AG20443 (cell line): Measurements from ENCODE around the gene NLRP3.
A peak's percentile ranks its signal among the peaks of the same experiment; 100 is the strongest.
"Not testable (repeated sequence)": the region's sequence is repeated elsewhere in the genome, so short reads cannot be mapped to it uniquely, and the experiment has no call there.

Source experiments
- DNase-seq: peaks from one replicate; pipeline ENCODE4 v3.0.0; 2012; ENCODE audit warnings: low spot score, mixed read lengths

The NLRP3 gene

DNA sequence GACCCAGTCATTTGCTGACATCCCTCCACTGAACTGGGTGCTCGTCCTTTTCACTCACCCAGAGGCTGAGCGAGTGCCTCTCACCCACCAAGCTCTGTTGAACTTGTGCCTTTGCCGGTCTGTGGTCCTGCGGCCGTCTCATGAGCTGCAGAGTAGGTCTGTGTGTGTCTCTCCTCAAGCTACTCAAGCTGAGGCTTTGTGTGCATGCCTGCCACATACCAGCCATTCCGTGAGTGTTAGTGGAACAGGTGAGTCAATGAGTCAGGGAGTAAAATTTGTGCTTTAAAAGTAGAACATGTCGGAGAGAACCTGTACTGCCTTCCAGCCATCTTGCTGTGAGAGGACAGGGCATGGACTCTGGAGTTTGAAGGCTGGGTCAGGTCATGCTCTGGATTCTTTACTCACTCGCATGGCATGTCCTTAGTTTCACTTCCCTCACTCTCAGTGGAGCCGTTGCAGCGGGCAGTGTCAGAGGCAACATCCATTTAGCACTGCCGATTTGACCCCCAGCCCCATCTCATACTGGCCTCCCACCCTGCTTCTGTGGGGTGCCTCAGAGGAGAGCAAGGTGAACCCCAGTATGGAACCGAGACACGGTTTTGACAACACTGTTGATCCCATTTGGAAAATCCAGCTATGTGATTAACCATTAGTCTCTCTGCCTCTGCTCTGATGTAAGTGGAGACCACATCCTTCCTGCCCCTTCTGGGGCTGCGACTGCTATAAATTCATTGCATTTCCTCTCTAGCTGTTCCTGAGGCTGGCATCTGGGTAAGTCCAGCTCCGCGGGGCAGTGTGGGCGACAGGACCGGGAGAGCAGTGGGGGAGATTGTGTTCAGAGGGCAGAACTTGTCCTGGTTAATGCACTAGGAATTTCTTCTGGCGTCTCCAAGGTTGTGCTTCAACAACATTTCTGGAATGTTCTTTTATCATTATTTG, at the start of gene NLRP3:
NLRP3 (plus strand) TSS at position 751 of the 939 bp plus-strand sequence. CDS start 2,628 bp downstream, outside the sequence.
- peak; percentile 48 for DNase-seq

- DNase-seq = not testable (repeated sequence)
Observed at GRCh38 chr1:247366345-247366744, 49.6 kb upstream of the NLRP3 start.

- DNase-seq = no peak
Observed at GRCh38 chr1:247366926-247367645, 48.9 kb upstream of the NLRP3 start.

DNA sequence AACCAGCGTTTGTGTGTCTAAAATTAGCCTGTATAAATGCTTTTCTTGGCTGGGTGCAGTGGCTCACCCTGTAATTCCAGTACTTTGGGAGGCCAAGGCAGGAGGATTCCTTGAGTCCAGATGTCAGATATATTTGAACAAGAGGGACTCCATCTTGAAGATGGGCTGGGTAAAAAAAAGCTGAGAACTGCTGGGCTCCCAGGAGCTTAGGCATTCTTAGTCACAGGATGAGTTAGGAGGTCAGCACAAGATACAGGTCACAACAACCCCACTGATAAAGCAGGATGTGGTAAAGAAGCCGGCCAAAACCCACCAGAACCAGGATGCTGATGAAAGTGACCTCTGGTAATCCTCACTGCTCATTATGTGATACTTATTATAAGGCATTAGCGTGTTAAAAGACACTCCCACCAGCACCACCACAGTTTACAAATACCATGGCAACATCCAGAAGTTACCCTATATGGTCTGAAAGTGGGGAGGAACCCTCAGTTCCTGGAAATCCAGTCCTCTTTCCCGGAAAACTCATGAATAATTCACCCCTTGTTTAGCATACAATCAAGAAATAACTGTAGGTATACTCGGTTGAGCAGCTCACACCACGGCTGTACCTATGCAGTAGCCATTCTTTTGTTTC, 48.1 kb upstream of the NLRP3 start:
- DNase-seq = no peak

- DNase-seq = no peak
Observed at GRCh38 chr1:247368490-247369145, 47.4 kb upstream of the NLRP3 start.

GRCh38 chr1:247370786-247371732, 44.9 kb upstream of the NLRP3 start:
- DNase-seq = no peak

DNA sequence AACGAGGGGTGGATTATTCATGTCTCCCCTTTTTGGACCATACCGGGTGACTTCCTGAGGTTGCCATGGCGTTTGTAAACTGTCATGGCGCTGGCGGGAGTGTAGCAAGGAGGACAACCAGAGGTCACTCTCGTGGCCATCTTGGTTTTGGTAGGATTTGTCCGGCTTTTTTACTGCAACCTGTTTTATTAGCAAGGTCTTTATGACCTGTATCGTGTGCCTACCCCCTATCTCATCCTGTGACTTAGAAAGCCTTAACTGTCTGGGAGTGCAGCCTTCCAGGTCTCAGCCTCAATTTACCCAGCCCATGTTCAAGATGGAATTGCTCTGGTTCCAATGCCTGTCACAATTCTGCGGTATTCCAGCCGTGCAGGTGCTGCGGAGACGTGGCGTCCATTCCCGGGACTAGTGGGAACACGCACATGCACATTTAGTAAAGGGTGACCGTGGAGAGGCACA, 44.1 kb upstream of the NLRP3 start:
- no peak for DNase-seq

- peak; percentile 55 for DNase-seq
Observed at GRCh38 chr1:247373721-247374141, 42.2 kb upstream of the NLRP3 start.

DNA sequence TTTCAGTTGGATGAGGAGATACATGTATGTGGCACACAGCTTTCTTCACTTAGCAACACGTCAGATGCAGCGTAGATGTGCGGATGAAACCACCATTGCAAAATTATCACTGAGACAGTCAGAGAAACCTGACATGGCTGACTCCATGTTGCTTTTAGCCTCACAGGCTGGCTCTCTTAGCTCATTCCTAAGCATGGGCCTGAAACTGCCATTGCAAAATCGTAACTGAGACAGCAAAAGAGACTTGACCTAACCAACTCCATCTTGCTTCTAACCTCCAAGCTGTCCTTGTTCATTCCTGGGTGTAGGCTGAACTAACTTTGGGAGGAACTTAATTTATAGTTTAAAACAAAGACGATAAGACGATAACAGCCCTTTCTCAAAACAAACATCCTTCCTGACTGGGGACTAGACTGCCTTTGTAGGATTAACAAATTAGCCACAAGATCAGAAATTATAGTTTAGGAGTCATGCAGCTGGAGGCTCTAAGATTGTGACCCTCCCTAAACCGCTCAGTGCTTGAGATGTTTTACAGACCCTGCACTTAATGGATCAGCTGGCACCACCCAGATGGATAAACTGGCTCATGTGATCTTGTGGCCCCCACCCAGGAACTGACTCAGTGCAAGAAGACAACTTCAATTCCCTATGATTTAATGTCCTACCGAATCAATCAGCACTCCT, 41.2 kb upstream of the NLRP3 start:
- DNase-seq = not testable (repeated sequence)

- no peak for DNase-seq
Observed at GRCh38 chr1:247375747-247376146, 40.2 kb upstream of the NLRP3 start.

GRCh38 chr1:247376659-247377058, 39.3 kb upstream of the NLRP3 start:
- no peak for DNase-seq

DNA sequence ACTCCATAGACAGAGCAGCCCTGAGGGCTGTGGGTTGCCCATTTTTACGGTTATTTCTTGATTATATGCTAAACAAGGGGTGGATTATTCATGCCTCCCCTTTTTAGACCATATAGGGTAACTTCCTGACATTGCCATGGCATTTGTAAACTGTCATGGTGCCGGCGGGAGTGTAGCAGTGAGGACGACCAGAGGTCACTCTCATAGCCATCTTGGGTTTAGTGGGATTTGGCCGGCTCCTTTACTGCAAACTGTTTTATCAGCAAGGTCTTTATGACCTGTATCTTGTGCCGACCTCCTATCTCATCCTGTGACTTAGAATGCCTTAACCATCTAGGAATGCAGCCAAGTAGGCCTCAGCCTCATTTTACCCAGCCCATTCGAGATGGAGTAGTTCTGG, 38.3 kb upstream of the NLRP3 start:
- not testable (repeated sequence) for DNase-seq

GRCh38 chr1:247378334-247379073, 37.5 kb upstream of the NLRP3 start:
- no peak for DNase-seq

GRCh38 chr1:247385283-247385682, 30.7 kb upstream of the NLRP3 start:
- no peak for DNase-seq

GRCh38 chr1:247386217-247386616, 29.8 kb upstream of the NLRP3 start:
- DNase-seq = no peak

- no peak for DNase-seq
Observed at GRCh38 chr1:247386687-247387086, 29.3 kb upstream of the NLRP3 start.

- DNase-seq = no peak
Observed at GRCh38 chr1:247387096-247387495, 28.9 kb upstream of the NLRP3 start.

- no peak for DNase-seq
Observed at GRCh38 chr1:247387565-247387964, 28.4 kb upstream of the NLRP3 start.

GRCh38 chr1:247390116-247390791, 25.7 kb upstream of the NLRP3 start:
- DNase-seq = peak; percentile 90
